ENCODE measurements around the gene MEGF10.

MEGF10 gene

GRCh38 chr5:127447827-127448226, 157.2 kb downstream of the MEGF10 start:
- H3K36me3 ChIP-seq (ENCODE audit: control insufficient read depth, insufficient read depth, low read length): no peaks in the 10 kb centered on the region
- H3K4me3 ChIP-seq (replicated peaks; ENCODE audit: low read depth, low read length): no peak overlapping the region
- no peaks in the 10 kb centered on the region for H3K27me3 ChIP-seq (replicated peaks; ENCODE audit: control insufficient read depth, insufficient read depth, low read length)
- no peak for DNase-seq (ENCODE audit: extremely low read depth, insufficient read length)
- no peak for TF ChIP-seq CTCF (IDR thresholded peaks at IDR 0.05; ENCODE audit: insufficient read depth, low read length, poor library complexity, severe bottlenecking)

GRCh38 chr5:127450046-127450445, 159.4 kb downstream of the MEGF10 start:
- no peak for TF ChIP-seq CTCF (IDR thresholded peaks at IDR 0.05; ENCODE audit: insufficient read depth, low read length, poor library complexity, severe bottlenecking)
- H3K27me3 ChIP-seq (replicated peaks; ENCODE audit: control insufficient read depth, insufficient read depth, low read length): no peaks in the 10 kb centered on the region
- DNase-seq (ENCODE audit: extremely low read depth, insufficient read length): no peak
- H3K36me3 ChIP-seq (ENCODE audit: control insufficient read depth, insufficient read depth, low read length): no peaks in the 10 kb centered on the region
- no peak overlapping the region for H3K4me3 ChIP-seq (replicated peaks; ENCODE audit: low read depth, low read length)

- Histone ChIP-seq H3K4me3 (replicated peaks; ENCODE audit: low read depth, low read length) (no peak overlapping the region), H3K27me3 (replicated peaks; ENCODE audit: control insufficient read depth, insufficient read depth, low read length) (no peaks in the 10 kb centered on the region), H3K36me3 (ENCODE audit: control insufficient read depth, insufficient read depth, low read length) (no peaks in the 10 kb centered on the region)
- TF ChIP-seq CTCF (IDR thresholded peaks at IDR 0.05; ENCODE audit: insufficient read depth, low read length, poor library complexity, severe bottlenecking): no peak
- DNase-seq (ENCODE audit: extremely low read depth, insufficient read length): no peak
Observed at GRCh38 chr5:127451096-127451495, 160.5 kb downstream of the MEGF10 start.

- no peak for TF ChIP-seq CTCF (IDR thresholded peaks at IDR 0.05; ENCODE audit: insufficient read depth, low read length, poor library complexity, severe bottlenecking)
- no peaks in the 10 kb centered on the region for H3K27me3 ChIP-seq (replicated peaks; ENCODE audit: control insufficient read depth, insufficient read depth, low read length)
- no peak for DNase-seq (ENCODE audit: extremely low read depth, insufficient read length)
- no peak overlapping the region for H3K4me3 ChIP-seq (replicated peaks; ENCODE audit: low read depth, low read length)
- H3K36me3 ChIP-seq (ENCODE audit: control insufficient read depth, insufficient read depth, low read length): no peaks in the 10 kb centered on the region
Observed at GRCh38 chr5:127452626-127453025, 162.0 kb downstream of the MEGF10 start.

- no peaks in the 10 kb centered on the region for H3K36me3 ChIP-seq (ENCODE audit: control insufficient read depth, insufficient read depth, low read length)
- no peak for TF ChIP-seq CTCF (IDR thresholded peaks at IDR 0.05; ENCODE audit: insufficient read depth, low read length, poor library complexity, severe bottlenecking)
- no peak for DNase-seq (ENCODE audit: extremely low read depth, insufficient read length)
- H3K4me3 ChIP-seq (replicated peaks; ENCODE audit: low read depth, low read length): no peak overlapping the region
- H3K27me3 ChIP-seq (replicated peaks; ENCODE audit: control insufficient read depth, insufficient read depth, low read length): no peaks in the 10 kb centered on the region
Observed at GRCh38 chr5:127471211-127471610, 180.6 kb downstream of the MEGF10 start.

GRCh38 chr5:127472700-127473099, 182.1 kb downstream of the MEGF10 start:
- no peaks in the 10 kb centered on the region for H3K27me3 ChIP-seq (replicated peaks; ENCODE audit: control insufficient read depth, insufficient read depth, low read length)
- H3K4me3 ChIP-seq (replicated peaks; ENCODE audit: low read depth, low read length): no peak overlapping the region
- no peak for TF ChIP-seq CTCF (IDR thresholded peaks at IDR 0.05; ENCODE audit: insufficient read depth, low read length, poor library complexity, severe bottlenecking)
- H3K36me3 ChIP-seq (ENCODE audit: control insufficient read depth, insufficient read depth, low read length): no peaks in the 10 kb centered on the region
- no peak for DNase-seq (ENCODE audit: extremely low read depth, insufficient read length)

Data from GM06990 (cell line).